Activated naive CD4-positive, alpha-beta T cell treated with Interleukin-2 at 50 U/mL for 16 hours (primary cell): ENCODE results near the gene SH3PXD2B.
"Not testable (repeated sequence)": the region's sequence is repeated elsewhere in the genome, so short reads cannot be mapped to it uniquely, and the experiment has no call there.

Experiments used
- DNase-seq: peaks from one replicate; pipeline ENCODE4 v3.0.0-alpha.2; 2020

Gene SH3PXD2B

DNA sequence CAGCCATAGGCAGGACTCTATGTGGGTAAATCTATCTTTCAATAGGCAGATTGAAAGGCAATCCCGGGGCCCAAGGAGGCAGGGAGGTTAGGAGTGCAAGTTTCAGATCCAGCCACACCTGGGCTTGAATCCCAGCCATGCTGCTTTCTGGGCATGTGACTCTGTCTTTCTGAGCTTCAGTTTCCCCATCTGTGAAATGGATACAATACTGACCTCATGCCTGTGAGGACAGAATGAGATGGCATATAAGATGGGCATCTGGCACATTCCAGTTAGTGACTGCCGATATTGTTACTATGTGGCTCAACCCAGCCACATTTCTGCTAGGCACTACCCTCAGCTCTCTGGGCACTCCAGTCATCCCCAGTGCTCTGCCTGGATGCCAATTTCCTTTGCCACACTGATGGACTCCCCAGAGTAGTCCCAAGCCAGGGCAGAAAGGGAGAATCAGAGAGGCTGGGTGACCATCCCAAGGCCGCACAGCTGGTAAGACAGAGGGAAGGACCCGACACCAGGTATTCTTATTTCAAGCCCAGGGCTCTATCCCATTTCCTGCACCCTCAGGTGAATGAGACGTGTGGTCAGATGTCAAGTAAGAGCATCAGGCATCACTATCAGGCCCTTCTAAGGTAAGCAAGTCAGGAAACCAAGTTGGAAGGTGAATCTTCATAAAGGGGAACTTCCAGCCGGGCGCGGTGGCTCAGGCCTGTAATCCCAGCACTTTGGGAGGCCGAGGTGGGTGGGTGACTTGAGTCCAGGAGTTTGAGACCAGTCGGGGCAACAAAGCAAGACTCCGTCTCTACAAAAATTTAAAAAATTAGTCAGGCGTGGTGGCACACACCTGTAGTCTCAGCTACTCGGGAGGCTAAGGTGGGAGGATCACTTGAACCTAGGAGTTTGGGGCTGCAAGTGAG is 38.7 kb downstream of the SH3PXD2B start:
- DNase-seq, result no peak

DNA sequence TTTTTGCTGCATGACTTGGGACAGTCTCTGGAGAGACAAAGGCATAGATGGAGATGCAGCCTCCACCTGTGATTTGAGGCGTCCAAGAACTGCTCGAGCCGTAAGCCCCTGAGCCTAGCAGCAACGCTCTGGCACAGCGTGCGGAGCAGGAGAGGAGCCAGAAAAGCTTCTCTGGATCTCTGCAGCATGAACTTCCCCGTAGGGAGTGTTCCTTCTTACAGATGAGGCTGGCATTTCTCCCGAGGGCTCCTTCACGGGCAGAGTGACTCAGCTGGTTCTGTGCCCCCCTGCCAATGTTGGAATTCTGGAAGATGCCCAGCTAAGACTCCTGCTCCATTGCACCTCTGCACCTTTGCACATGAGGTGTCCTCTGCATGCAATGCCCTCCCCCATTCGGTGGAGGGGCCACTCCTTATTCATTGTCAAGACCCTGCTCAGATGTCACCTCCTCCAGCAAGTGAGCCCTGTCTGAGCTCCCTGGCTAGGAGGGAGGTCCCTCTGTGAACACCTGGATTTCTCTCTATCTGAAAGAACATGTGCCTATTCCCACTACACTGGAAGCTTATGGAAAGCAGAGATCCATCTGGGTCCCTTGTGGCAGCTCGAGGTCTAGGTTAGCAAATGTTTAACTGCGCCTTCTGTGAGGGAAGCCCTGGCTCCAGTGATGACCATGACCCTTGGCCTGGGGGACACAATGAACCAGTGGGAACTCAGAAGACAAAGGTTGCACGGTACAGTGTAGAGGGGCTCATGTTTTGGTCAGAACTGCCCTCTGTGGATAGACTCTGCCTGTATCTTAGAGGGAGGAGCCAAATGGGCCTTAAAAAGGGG is 39.6 kb downstream of the SH3PXD2B start:
- DNase-seq, result no peak

DNA sequence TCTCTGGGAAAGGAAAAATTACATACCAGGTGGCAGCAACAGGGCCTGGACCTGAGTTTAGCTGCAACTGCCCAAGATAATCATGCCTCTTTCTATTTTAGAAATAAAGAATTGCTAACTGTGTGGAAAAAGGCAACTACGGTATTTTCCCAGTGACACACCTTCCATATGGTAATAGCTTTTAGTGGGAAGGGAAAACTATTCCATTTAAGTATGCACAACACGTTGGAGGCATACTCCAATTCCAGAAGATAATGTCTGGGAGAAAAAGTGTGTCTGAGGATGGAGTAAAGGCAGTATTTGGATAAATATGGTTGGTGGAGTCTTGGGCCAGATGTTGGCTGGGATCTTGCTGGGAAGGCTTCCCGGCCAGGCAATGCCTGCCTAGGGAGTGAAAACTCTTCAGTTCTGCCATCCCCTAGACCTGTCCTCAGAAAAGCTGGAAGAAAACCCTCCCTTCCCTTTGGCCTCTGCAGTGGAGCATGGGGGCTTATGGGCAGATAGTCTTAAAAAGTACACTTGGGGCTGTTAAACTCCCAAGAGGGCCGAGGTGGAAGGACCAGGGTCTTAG is 40.6 kb downstream of the SH3PXD2B start:
- DNase-seq, result no peak

DNA sequence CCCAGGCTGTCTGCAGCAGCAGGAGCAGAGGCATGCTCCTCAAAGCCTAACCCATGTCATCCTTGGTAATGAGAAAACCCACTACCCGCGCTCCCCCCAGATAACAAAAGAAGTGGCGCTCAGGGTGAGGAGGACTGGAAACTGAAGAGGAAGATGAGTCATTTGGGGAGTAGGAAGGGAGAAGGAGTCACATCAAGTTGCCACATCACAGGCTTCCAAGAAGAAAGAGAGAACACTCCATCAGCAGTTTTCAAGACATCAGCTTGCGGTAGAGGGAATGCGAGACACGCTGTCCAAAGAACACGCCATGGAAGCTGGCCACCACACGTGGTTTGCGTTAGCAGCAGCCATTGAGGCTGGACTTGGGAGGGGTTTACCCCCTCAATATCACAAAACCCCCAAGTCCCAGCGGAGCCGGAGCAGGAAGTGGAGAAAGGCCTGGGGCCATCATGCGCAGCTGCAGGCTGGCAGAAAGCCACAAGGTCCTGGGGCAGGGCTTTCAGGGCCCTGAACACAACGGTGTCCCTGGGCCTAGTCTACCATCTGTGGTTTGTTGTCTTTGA is 41.5 kb downstream of the SH3PXD2B start:
- DNase-seq, result no peak

DNA sequence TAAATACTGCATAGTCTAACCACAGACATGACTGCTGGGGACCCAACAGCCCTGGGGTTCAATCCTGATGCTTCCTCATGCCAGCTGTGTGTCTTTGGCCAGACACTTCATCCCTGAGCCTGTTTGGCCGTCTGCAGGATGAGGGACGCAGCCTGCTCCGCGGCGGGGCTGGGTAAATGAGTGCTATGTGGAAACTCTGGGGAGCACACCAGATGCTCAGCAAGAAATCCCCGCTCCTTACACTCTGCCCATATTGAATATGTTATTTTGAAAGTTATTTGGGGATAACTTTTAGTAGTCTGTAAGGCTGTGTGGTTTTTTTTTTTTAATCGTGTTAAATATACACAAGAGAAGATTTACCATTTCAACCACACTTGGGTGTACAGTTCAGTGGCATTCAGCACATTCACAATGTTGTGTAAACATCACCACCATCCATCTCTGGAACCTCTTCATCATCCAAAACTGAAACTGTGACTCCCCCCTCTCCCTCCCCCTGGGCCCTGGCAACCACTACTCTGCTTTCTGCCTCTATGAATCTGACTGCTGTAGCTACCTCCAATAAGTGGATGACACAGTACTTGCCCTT is 42.7 kb downstream of the SH3PXD2B start:
- DNase-seq, result peak; percentile 29

DNA sequence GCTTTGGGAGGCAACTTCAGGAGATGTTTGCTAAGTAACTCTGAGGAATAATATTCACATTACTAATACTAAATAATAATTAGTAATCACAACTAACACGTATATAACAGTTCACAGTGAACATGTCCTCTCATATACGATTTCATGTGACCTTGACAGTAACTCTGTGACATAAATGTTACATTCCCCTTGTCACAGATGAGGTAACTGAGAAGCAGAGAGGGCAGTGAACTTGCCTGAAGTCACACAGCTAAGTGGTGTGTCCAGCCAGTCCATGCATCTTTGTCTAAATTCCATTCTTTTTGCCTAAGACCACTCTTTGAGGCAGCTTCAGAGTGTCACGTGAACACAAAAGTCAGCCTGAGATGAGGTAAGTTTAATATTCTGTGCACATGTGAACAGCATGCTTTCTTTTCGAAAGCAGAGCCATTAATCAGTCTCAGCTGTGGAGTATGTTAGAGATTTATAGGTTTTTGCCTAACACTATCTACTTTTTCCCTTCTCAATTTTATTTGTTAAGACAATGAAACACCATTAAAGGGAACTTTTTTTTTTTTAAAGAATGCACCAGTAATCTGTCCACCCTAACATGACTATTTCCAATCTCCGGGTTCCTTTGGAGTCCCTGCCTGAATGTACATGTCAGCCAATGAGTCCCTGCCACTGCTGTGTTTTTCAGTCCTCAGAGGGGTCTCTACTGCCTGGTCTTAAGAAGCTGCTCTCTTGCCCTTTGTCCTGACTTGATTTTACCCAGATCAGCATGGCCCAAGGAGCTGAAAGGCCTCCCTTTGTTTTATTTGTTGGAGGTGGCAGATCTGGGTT is 43.5 kb downstream of the SH3PXD2B start:
- DNase-seq, result no peak

DNA sequence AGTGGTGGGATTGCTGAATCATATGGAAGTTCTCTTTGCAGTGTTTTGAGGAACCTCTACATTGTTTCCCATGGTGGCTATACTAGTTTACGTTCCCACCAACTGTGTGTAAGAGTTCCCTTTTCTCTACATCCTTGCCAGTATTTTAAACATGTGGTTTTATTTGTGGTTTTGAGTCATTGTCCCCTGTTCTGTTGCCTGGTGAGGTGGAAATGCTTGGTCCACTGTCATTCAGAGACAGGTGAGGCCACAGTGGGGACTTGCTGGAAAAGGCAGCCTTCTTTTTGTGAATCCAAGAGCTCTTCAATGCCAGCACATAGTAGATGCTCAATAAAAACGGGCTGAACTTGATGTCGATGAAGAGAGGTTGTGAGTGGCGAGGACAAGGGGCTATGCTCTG is 44.2 kb downstream of the SH3PXD2B start:
- no peak for DNase-seq

DNA sequence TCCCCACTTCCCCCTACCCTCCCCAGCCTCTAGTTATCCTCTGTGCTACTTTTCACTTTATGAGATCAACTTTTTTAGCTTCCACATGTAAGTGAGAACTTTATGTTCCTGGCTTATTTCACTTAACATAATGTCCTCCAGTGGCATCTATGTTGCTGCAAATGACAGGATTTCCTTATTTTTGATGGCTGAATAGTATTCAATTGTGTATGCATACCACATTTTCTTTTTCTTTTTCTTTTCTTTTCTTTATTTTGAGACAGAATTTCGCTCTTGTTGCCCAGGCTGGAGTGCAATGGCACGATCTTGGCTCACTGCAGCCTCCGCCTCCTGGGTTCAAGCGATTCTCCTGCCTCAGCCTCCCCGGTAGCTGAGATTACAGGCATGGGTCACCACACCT is 44.8 kb downstream of the SH3PXD2B start:
- not testable (repeated sequence) for DNase-seq

DNA sequence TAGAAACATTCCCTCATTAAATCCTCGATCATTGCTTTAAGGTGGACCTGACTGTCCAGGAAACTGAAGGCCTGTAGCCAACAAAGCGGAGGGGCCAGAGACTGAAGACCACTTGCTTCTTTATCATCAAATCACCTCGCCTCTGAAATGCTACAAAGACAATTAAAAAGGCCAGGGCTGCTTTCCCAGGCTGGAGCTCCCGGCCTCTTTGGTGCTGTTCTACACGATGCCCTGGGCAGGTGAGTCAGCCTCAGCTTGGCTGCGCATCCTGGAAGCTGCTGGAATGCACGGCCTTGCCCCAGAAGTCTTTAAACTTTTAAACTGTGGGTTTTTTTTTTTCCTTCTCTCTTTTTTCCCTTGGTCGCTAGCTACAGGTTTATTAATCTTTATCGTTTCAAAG is 46.5 kb downstream of the SH3PXD2B start:
- DNase-seq, result no peak

DNA sequence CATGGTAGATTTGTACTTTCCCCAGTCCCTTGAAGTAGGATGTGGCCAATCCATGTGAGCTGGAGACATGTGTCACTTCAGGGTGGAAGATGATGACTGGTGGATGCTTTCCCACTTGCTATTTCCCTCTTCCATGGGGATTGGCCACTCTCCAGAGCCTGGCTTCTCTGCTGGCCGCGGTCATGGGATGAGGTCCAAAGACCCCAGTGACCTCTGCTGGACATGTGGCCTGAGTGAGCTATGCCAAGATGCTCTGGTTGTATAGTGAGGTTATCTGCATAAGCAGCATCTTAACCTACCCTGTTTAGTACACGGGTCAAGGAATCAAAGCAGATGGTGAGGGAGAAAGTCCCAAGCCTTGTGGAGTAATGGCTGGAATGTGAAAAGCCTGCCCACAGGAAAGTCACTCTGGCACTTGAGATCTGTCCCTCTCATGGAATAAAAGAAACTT is 47.1 kb downstream of the SH3PXD2B start:
- no peak for DNase-seq

DNA sequence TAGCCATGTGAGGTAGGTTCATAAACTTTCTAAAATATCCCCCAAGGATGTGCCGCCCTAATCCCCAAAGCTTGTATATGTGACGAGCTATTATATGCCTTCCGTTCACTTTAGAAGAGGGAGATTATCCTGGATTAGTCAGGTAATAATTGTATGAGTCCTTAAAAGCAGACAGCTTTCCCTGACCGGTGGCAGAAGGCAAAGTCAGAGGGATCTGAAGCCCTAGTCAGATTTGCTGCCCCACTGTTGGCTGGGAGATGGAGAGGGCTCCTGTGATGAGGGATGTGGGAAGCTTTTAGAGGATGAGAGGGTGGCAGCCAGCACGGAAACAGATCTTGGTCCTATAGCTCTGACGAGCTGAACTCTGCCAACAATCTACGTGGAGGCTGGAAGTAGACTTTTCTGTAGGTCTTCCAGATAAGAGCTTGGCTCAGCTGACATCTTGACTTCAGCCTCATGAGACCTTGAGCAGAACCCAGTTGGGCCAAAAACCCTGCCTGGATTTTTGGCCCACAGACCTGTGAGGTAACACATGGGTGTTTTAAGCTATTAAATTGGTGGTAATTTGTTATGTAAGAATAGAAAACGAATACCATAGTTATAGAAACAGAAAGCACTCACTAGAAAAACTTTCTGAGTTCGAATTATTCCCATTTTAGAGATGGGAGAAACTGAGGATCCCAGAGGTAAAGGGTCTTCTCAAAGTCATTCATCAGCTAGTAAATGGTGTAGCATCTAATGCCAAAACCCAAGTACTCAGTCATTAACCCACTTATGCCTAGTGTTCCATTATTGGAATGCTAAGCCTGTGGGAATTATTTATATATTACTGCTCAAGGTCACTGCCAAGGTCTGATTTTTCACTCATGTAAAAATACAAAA is 48.9 kb downstream of the SH3PXD2B start:
- DNase-seq, result no peak

DNA sequence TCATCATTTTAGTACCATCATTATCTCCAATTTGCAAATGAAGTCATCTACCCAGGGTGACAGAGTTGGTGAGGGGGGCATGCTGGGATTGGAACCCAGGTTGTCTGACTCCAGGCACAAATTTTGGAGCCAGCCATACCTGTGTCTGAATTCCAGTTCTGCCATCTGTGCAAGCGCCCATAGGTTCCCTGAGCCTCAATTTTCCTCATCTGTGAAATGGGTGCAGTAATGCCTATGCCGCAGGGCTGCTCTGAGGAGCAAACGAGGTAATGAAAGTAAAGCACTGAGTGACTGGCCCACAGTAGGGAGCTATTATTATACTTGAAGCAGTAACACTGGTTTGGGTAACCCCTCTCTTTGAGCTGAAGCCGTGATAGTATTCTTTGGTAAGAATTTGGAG is 49.6 kb downstream of the SH3PXD2B start:
- DNase-seq, result no peak

DNA sequence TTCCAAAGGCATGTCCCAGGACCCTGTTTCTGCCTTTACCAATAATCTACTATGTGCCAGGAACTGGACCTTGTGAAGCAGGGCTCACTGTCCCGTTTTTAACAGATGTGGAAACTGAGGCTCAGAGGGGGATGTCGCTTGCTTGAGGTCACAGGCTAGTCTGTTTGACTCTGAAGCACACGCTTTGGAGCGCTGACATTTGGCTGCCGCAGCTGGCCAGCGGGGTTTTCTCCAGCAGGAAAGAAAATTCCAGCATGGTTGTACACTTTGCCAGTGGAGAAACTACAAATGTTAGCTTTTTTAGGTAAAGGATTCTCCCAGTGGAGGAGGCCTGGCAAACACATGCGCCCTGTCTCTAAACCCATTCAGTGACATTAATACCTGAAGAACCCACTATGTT is 50.5 kb downstream of the SH3PXD2B start:
- no peak for DNase-seq

DNA sequence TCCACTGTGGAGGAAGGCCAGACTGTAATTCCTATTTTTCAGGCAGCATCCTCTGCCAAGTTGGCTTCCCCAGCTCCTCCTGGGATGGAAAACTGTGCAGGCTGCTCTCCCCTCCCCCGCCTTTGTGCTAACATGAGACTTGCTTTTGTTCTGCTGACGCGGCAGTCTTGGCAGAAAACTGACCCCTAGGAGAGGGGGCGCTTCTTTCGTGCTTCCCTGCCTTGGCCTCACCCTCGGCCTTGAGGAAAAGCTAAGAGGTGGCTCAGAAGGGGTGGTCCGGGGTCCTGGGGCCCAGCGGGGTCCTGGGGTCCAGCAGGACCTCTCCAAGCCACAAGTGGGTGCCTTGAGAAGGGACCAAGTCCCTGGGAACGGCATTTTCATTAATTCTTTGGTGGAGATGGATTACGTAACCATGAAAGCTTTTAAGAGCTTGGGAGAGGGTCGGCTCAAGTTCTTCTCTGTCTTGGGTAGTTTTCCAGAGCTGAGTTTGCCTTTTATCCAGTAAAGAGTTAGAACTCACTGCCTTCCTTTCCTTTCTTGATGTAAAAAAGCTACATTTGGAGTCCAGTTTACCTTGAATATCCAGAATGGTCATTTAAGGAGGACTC is 51.0 kb downstream of the SH3PXD2B start:
- DNase-seq, result no peak

DNA sequence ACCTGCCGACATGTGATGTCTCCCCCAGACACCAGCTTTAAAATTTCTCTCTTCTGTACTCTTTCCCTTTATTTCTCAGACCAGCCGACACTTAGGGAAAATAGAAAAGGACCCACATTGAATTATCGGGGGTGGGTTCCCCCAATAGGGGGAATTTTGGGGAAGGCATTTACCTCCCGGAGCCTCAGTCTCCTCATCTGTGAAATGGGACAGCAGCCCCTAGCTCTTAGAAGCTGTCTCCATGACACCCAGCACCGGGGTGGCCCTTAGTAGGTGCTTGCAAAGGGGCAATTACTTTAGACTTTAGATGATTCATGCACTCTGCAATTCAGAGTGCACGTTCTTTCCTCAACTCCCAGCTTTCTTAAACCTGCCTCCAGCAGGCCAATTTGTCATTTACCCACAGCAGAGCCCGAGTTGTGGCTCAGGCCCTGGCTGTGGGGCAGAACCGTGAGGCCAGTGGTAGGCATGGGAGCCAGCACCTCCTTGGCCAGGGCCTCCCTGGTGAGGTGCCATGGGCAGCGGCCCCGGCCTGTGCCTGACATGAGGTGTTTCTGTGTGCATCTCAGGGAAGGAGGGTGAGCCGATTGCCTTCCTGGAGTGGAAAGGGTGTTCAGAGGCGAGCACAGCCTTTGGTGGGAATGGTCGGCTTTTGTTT is 51.7 kb downstream of the SH3PXD2B start:
- no peak for DNase-seq

DNA sequence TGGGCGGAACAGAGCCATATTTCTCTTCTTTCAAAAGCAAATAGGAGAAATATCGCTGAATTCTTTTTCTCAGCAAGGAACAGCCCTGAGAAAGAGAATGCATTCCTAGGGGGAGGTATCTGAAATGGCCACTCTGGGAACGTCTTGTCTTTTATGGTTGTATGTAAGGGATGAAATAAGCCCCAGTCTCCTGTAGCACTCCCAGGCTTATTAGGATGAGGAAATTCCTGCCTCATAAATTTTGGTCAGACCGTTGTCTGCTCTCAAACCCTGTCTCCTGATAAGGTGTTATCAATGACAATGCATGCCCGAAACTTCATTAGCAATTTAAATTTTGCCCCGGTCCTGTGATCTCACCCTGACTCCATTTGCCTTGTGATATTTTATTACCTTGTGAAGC is 52.3 kb downstream of the SH3PXD2B start:
- DNase-seq, result not testable (repeated sequence)

DNA sequence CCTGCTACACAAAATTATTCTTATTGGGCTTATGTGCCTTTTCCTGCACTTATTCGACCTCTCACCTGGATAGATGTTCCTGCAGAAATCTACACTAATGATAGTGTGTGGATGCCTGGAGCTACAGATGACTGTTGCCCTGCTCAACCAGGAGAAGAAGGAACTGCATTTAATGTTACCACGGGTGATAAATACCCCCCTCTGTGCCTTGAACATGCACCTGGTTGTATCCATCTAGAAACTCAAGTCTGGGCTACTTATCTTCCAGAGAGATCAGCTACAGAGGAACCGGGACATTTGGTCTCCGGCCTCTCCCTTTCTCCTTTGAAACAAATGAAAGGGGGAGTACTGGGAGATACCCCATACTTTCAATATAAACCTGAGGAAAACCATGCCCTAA is 54.5 kb downstream of the SH3PXD2B start:
- no peak for DNase-seq

DNA sequence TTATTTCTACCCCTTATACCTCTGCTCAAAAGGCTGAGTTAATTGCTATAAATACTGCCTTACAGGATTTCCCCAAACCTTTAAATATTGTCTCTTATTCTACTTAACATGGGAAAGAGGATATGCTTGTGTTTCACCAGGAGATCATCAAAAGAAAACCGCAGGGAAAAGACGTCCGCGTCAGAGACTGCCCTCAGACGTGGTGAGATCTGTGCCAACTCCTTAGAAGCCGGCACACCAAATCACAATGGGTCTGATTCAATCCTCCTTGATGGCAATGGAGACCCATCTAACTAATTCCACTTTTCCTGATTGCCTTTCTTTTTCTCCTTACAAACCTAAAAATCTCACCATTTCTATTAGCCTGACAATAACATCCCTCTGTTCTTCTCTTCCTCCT is 55.0 kb downstream of the SH3PXD2B start:
- DNase-seq, result no peak

DNA sequence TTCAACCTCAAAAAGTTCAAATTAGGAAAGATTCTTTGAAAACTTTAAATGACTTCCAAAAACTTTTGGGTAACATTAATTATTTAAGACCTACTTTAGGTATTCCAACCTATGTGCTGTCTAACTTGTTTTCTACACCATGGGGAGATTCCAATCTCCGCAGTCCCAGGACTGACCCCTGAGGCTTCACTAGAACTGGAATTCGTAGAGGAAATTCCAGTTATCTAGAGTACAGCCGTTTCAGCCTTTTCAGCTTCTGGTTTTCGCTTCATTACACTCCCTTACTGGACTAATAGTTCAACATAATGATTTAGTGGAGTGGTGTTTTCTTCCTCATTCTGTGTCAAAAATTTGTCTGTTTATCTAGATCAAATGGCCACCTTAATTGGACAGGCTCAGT is 55.7 kb downstream of the SH3PXD2B start:
- not testable (repeated sequence) for DNase-seq

DNA sequence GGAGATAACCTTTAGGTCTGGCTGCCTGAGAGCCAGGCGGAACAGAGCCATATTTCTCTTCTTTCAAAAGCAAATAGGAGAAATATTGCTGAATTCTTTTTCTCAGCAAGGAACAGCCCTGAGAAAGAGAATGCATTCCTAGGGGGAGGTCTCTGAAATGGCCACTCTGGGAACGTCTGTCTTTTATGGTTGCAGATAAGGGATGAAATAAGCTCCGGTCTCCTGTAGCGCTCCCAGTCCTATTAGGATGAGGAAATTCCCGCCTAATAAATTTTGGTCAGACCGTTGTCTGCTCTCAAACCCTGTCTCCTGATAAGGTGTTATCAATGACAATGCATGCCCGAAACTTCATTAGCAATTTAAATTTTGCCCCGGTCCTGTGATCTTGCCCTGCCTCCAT is 57.3 kb downstream of the SH3PXD2B start:
- DNase-seq, result not testable (repeated sequence)
